ENCODE results near the gene TRANK1. TPM values are rescaled to one million over a fixed set of nuclear protein-coding genes. Genes with fewer than 3 reads are reported as not detected.

The TRANK1 gene
- total RNA-seq, 1 donor from 2014 or later: 0.53 TPM

- FAIRE-seq (no peak), DNase-seq (ENCODE audit: low read depth) (no peak)
- Histone ChIP-seq H3K4me3 (ENCODE audit: low read depth, low read length) (no peak overlapping the region), H3K27me3 (ENCODE audit: control insufficient read depth, insufficient read depth, low read length) (peaks cover 3% of the 10 kb centered on the region), H3K36me3 (ENCODE audit: control insufficient read depth, insufficient read depth, low read length) (no peaks in the 10 kb centered on the region)
- TF ChIP-seq CTCF (IDR thresholded peaks at IDR 0.05; ENCODE audit: insufficient read depth, low read length, severe bottlenecking): no peak
These were observed 132.6 kb downstream of the TRANK1 start for GRCh38 chr3:36812240-36812639.

- FAIRE-seq: no peak
- Histone ChIP-seq H3K36me3 (ENCODE audit: control insufficient read depth, insufficient read depth, low read length) (no peaks in the 10 kb centered on the region), H3K27me3 (ENCODE audit: control insufficient read depth, insufficient read depth, low read length) (peaks cover 3% of the 10 kb centered on the region), H3K4me3 (ENCODE audit: low read depth, low read length) (no peak overlapping the region)
- TF ChIP-seq CTCF (IDR thresholded peaks at IDR 0.05; ENCODE audit: insufficient read depth, low read length, severe bottlenecking): no peak
- DNase-seq (ENCODE audit: low read depth): no peak
These were observed 133.1 kb downstream of the TRANK1 start for GRCh38 chr3:36811768-36812167.

- TF ChIP-seq CTCF (IDR thresholded peaks at IDR 0.05; ENCODE audit: insufficient read depth, low read length, severe bottlenecking): no peak
- DNase-seq (ENCODE audit: low read depth): no peak
- no peak for FAIRE-seq
- Histone ChIP-seq H3K27me3 (ENCODE audit: control insufficient read depth, insufficient read depth, low read length) (no peaks in the 10 kb centered on the region), H3K4me3 (ENCODE audit: low read depth, low read length) (no peak overlapping the region), H3K36me3 (ENCODE audit: control insufficient read depth, insufficient read depth, low read length) (no peaks in the 10 kb centered on the region)
These were observed 140.4 kb downstream of the TRANK1 start for GRCh38 chr3:36804295-36805055.

GRCh38 chr3:36803091-36803791 lies 141.6 kb downstream of the TRANK1 start:
- FAIRE-seq (no peak), DNase-seq (ENCODE audit: low read depth) (no peak)
- H3K36me3 ChIP-seq (ENCODE audit: control insufficient read depth, insufficient read depth, low read length): no peaks in the 10 kb centered on the region
- no peak overlapping the region for H3K4me3 ChIP-seq (ENCODE audit: low read depth, low read length)
- no peaks in the 10 kb centered on the region for H3K27me3 ChIP-seq (ENCODE audit: control insufficient read depth, insufficient read depth, low read length)
- no peak for TF ChIP-seq CTCF (IDR thresholded peaks at IDR 0.05; ENCODE audit: insufficient read depth, low read length, severe bottlenecking)

GRCh38 chr3:36800533-36801116 lies 144.2 kb downstream of the TRANK1 start:
- no peak overlapping the region for H3K4me3 ChIP-seq (ENCODE audit: low read depth, low read length)
- no peak for TF ChIP-seq CTCF (IDR thresholded peaks at IDR 0.05; ENCODE audit: insufficient read depth, low read length, severe bottlenecking)
- no peaks in the 10 kb centered on the region for H3K27me3 ChIP-seq (ENCODE audit: control insufficient read depth, insufficient read depth, low read length)
- DNase-seq (ENCODE audit: low read depth) (peak; percentile 47), FAIRE-seq (no peak)
- H3K36me3 ChIP-seq (ENCODE audit: control insufficient read depth, insufficient read depth, low read length): no peaks in the 10 kb centered on the region

Data from bronchial epithelial cell (primary cell).